Suprapubic skin (tissue), 4 donors: Measurements from ENCODE around the gene ARHGEF17.

Experiments
- CTCF ChIP-seq, 2 donors: fragments of 200-600 bp in 1 of 2; fragments of 450-650 bp in 1 of 2; sonication (generic) in 1 of 2; IDR thresholded peaks; one replicate each; pipeline ENCODE4 v1.5.1; 2016 to 2019; ENCODE audit warnings: antibody characterized with exemption in 2 of 2, mild to moderate bottlenecking in 1 of 2, moderate library complexity in 1 of 2
- POLR2A ChIP-seq, 2 donors: fragments of 450-650 bp; IDR thresholded peaks; one replicate each; pipeline ENCODE4 v1.6.1; 2017; ENCODE audit warnings: antibody characterized with exemption in 2 of 2, mild to moderate bottlenecking in 2 of 2, moderate library complexity in 2 of 2
- POLR2AphosphoS5 ChIP-seq, 3 donors: sonication (generic); formaldehyde crosslinking; IDR thresholded peaks; one replicate each; pipeline ENCODE4 v1.6.1; 2017; ENCODE audit warnings: antibody characterized with exemption in 3 of 3

GRCh38 chr11:73365352-73366264 is 57.5 kb downstream of the ARHGEF17 start:
- no peak for TF ChIP-seq POLR2AphosphoS5 (IDR thresholded peaks at IDR 0.05)
- no peak for TF ChIP-seq POLR2A (IDR thresholded peaks at IDR 0.05)
- TF ChIP-seq CTCF (IDR thresholded peaks at IDR 0.05): no peak
